Measurements from ENCODE around the gene CACNB2. TPM values are rescaled to one million over a fixed set of nuclear protein-coding genes. Genes with fewer than 3 reads are reported as not detected.

Gene CACNB2
- total and polyA plus RNA-seq, 2 of the 13 experiments (the other 11 are each of a cell fraction or from before 2014, with no cell fraction given), result not detected

DNA sequence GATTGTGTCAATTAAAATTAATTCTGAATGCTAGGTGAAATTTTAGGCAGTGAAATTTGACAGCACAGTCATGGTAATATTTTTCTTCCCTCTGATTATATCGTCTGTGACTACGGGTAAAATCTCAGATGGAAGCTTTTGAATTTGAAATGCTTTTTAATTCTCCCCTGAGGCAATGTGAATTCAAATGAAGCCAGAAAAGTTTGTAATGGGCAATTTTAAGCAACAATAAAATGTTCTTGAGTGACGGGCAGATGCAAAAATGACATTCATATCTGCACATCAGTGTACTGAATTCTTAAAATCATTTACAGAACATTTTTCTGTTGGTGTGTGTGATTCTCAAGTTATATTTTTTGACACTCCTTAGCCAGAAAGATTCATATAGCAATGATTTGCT is 376.6 kb downstream of the CACNB2 start:
- in situ Hi-C loops (cut with HindIII; ENCODE audit: extremely low pct_ligation_motif_present, low pct_unique_long_range_greater_than_20kb), result no loop called here
- CTCF ChIA-PET (ENCODE audit: low intra/inter-chr PET ratio, low total read pairs), result no interaction called here

DNA sequence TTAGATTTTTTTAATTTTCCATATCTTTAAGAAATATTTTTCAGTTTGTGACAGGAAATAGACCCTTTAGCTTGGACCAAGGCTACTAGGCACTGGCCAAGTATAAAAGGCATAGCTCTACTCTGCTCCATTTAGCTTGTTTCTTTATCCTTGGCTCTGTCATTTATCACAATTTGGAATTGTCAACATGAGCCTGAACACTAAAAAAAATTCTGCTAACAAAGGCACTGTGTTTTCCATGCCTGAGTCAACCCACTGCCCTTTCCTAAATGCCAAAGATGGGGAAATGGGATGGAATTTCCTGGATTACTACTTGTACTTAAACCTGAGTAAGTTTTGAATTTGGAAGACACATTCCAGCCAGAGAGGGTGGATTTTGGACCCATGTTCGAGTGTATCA is 382.8 kb downstream of the CACNB2 start:
- in situ Hi-C loops (cut with HindIII; ENCODE audit: extremely low pct_ligation_motif_present, low pct_unique_long_range_greater_than_20kb), result no loop called here
- DNase-seq (ENCODE audit: low spot score), result peak; percentile 64
- Histone ChIP-seq H3K27ac (ENCODE audit: extremely low read length, insufficient read depth, low read length) (no peak overlapping the region), H3K4me1 (ENCODE audit: insufficient read depth, low read length) (peaks cover 14% of the 10 kb centered on the region), H3K9me3 (ENCODE audit: low read length) (no peaks in the 10 kb centered on the region), H3K27me3 (ENCODE audit: control insufficient read depth in 1 of 2, insufficient read depth in 2 of 2, low read length in 2 of 2) (no peaks in the 10 kb centered on the region), H3K9ac (ENCODE audit: insufficient read depth, low read depth, low read length) (no peak overlapping the region), H4K20me1 (ENCODE audit: insufficient read depth, low read length) (no peaks in the 10 kb centered on the region), H3K79me2 (ENCODE audit: insufficient read depth, low read length) (no peaks in the 10 kb centered on the region), H3K4me2 (ENCODE audit: low read depth, low read length) (no peak overlapping the region), H3K4me3 (replicated peaks in 1 of 3; ENCODE audit: insufficient read depth in 1 of 3, low read depth in 2 of 3, low read length in 3 of 3) (no peak overlapping the region), H2AFZ (ENCODE audit: low read length) (no peak overlapping the region), H3K36me3 (replicated peaks in 1 of 2; ENCODE audit: control insufficient read depth in 1 of 2, insufficient read depth in 2 of 2, low read length in 2 of 2) (no peaks in the 10 kb centered on the region)
- ChIA-PET CTCF (ENCODE audit: low intra/inter-chr PET ratio, low total read pairs) (no interaction called here), POLR2A (no interaction called here)
- ATAC-seq, result peak; percentile 78
- WGBS (ENCODE audit: low lambda C conversion rate), result 7% methylated on average over 1 of the region's 1 CpG
- peak; percentile 34 for FAIRE-seq
- intact Hi-C loops (cut with micrococcal nuclease; ENCODE audit: unreplicated experiment), result no loop called here
- no TSS peak for BruUV-seq (replicated peaks)
- TF ChIP-seq ZNF331 (CRISPR knock-in tag; IDR thresholded peaks at IDR 0.05), result no peak
- TF ChIP-seq ZNF567 (CRISPR knock-in tag; IDR thresholded peaks at IDR 0.05; ENCODE audit: borderline replicate concordance), result no peak
- no peak for TF ChIP-seq SOX13 (IDR thresholded peaks at IDR 0.05)
- TF ChIP-seq SOX13 (CRISPR knock-in tag; conservative IDR thresholded peaks at IDR 0.05 in 1 of 2, IDR thresholded peaks at IDR 0.05 in 1 of 2), result peak in 1 of 2 experiments; percentile 48; a peak in 1 of 4 replicates
- TF ChIP-seq FOXA1 (IDR thresholded peaks at IDR 0.05), result no peak
- peak; percentile 51; the same call in 1 of the 2 replicates for TF ChIP-seq FOXA1 (CRISPR knock-in tag; IDR thresholded peaks at IDR 0.05)
- TF ChIP-seq CBX5 (CRISPR knock-in tag; IDR thresholded peaks at IDR 0.05; ENCODE audit: borderline replicate concordance), result no peak
- TF ChIP-seq NCOA2 (CRISPR knock-in tag; IDR thresholded peaks at IDR 0.05), result no peak
- no peak for TF ChIP-seq ZNF839 (CRISPR knock-in tag; IDR thresholded peaks at IDR 0.05; ENCODE audit: borderline replicate concordance)
- TF ChIP-seq AHDC1 (CRISPR knock-in tag; IDR thresholded peaks at IDR 0.05; ENCODE audit: borderline replicate concordance), result 0 out of 2 replicates have a peak, but pooled peaks have one; percentile 35
- TF ChIP-seq ZNF883 (CRISPR knock-in tag; IDR thresholded peaks at IDR 0.05; ENCODE audit: not compliant biosample characterization), result no peak
- TF ChIP-seq FOXA3 (CRISPR knock-in tag; IDR thresholded peaks at IDR 0.05), result peak; percentile 53

More for the DNA sequence above, 376.6 kb downstream of the CACNB2 start:
- POLR2A ChIA-PET, result no interaction called here
- DNase-seq (ENCODE audit: low spot score) (no peak), ATAC-seq (no peak), FAIRE-seq (no peak)
- no peaks in the 10 kb centered on the region for H3K27me3 ChIP-seq (ENCODE audit: control insufficient read depth in 1 of 2, insufficient read depth in 2 of 2, low read length in 2 of 2)
- no peaks in the 10 kb centered on the region for H3K79me2 ChIP-seq (ENCODE audit: insufficient read depth, low read length)
- H4K20me1 ChIP-seq (ENCODE audit: insufficient read depth, low read length), result no peaks in the 10 kb centered on the region
- no peaks in the 10 kb centered on the region for H3K36me3 ChIP-seq (replicated peaks in 1 of 2; ENCODE audit: control insufficient read depth in 1 of 2, insufficient read depth in 2 of 2, low read length in 2 of 2)
- H3K27ac ChIP-seq (ENCODE audit: extremely low read length, insufficient read depth, low read length), result no peak overlapping the region
- H3K4me1 ChIP-seq (ENCODE audit: insufficient read depth, low read length), result no peaks in the 10 kb centered on the region
- BruUV-seq (replicated peaks), result no TSS peak
- 95% methylated on average over 3 of the region's 3 CpGs for WGBS (ENCODE audit: low lambda C conversion rate)
- no peaks in the 10 kb centered on the region for H3K9me3 ChIP-seq (ENCODE audit: low read length)
- no peak overlapping the region for H3K4me2 ChIP-seq (ENCODE audit: low read depth, low read length)
- no peak overlapping the region for H3K9ac ChIP-seq (ENCODE audit: insufficient read depth, low read depth, low read length)
- no peak overlapping the region for H2AFZ ChIP-seq (ENCODE audit: low read length)
- no peak for TF ChIP-seq ZNF563 (CRISPR knock-in tag; IDR thresholded peaks at IDR 0.05)
- no peak for TF ChIP-seq ZNF790 (CRISPR knock-in tag; IDR thresholded peaks at IDR 0.05; ENCODE audit: borderline replicate concordance)
- TF ChIP-seq PHF5A (CRISPR knock-in tag; IDR thresholded peaks at IDR 0.05; ENCODE audit: low read depth, unreplicated experiment), result no peak
- no peak for TF ChIP-seq ZNF264 (CRISPR knock-in tag; IDR thresholded peaks at IDR 0.05)
- intact Hi-C loops (cut with micrococcal nuclease; ENCODE audit: unreplicated experiment), result no loop called here
- no peak overlapping the region for H3K4me3 ChIP-seq (replicated peaks in 1 of 3; ENCODE audit: insufficient read depth in 1 of 3, low read depth in 2 of 3, low read length in 3 of 3)
